GM12872 (cell line): ENCODE data around the gene TRABD2A.

ENCODE experiments used
- TF ChIP-seq, protein P1 (sequence below): IDR thresholded peaks from 3 replicates; pipeline ENCODE4 v1.5.1; 2011; ENCODE audit warnings: low read depth, mild to moderate bottlenecking, low read length, moderate library complexity; ENCODE audit not compliant: insufficient read depth

TRABD2A gene

DNA sequence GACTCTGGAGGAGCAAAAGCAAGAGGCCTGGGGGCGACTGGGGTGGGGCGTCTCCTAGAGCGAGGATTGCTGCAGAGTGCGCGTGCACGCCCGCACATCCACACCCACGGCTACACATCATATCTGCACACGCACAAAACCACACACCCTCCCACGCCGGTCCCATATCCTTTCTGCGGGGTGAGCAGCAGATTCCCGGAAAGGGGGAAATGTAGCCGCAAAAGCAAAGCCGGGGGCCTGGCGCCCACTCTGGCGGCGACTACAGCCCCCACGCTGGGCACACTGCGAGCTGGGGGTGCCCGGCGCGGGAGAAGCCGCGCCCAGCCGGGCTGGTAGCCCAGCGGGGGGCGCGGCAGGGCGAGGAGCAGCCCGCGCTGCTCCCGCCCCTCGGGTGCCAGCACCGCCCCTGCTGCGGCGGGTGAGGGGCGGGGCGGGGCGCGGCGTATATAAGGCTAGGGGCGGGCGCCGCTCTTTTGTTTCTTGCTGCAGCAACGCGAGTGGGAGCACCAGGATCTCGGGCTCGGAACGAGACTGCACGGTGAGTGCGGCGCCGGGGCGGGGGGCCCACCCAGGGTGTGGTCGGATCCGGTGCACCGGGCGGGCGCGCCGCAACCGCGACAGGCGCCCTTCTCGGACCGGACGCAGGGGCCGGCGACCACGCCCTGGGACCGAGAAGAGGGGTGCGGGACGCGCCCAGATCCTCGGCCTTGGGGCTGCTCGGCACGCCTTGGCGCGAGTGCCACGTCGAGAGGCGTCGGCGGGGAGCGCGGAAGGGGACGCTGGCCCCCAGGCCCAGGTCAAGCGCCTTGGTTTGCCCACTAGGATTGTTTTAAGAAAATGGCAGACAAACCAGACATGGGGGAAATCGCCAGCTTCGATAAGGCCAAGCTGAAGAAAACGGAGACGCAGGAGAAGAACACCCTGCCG, 24.6 kb upstream of the TRABD2A start, which contains the start of gene TMSB10:
Gene TMSB10 (plus strand): TSS at position 476 of the 927 bp plus-strand sequence.
- TF ChIP-seq, protein P1, sequence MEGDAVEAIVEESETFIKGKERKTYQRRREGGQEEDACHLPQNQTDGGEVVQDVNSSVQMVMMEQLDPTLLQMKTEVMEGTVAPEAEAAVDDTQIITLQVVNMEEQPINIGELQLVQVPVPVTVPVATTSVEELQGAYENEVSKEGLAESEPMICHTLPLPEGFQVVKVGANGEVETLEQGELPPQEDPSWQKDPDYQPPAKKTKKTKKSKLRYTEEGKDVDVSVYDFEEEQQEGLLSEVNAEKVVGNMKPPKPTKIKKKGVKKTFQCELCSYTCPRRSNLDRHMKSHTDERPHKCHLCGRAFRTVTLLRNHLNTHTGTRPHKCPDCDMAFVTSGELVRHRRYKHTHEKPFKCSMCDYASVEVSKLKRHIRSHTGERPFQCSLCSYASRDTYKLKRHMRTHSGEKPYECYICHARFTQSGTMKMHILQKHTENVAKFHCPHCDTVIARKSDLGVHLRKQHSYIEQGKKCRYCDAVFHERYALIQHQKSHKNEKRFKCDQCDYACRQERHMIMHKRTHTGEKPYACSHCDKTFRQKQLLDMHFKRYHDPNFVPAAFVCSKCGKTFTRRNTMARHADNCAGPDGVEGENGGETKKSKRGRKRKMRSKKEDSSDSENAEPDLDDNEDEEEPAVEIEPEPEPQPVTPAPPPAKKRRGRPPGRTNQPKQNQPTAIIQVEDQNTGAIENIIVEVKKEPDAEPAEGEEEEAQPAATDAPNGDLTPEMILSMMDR: 0 out of 3 replicates have a peak, but pooled peaks have one; percentile 22

DNA sequence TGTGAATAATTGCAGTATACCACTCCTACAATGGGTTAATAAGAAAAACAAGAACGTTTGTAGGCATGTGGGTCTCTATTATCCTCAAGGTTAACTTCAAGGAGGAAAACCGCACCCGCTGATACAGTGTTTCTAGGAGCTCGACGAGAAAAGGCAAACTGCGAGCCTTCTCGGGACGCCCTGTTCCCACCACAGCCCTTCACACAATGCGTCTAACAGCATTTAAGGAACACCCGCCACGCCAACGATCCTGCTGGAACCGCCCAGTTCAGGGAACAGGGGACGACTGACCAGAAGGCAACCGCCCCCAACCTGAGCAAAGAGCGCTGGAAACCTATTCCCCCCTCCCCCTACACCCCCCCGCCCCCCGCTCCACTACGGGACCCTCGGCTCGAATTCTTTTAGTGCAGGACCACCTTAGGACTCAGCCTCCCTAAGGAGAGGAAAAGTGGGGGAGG, 23.9 kb upstream of the TRABD2A start:
- TF ChIP-seq, protein P1: no peak

DNA sequence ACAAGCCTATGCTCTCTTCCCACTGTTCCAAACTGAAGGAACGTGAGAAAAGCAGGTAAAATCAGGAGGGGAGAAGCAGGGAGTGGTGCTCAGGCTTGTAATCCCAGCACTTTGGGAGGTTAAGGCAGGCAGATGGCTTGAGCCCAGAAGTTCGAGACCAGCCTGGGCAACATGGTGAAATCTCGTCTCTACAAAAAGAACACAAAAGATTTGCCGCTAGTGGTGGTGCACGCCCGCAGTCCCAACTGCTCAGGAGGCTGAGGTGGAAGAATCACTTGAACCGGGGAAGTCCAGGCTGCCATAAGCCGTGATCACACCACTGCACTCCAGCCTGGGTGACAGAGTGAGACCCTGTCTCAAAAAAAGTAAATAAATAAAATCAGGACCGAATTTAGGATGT, 23.3 kb upstream of the TRABD2A start:
- TF ChIP-seq, protein P1: no peak

DNA sequence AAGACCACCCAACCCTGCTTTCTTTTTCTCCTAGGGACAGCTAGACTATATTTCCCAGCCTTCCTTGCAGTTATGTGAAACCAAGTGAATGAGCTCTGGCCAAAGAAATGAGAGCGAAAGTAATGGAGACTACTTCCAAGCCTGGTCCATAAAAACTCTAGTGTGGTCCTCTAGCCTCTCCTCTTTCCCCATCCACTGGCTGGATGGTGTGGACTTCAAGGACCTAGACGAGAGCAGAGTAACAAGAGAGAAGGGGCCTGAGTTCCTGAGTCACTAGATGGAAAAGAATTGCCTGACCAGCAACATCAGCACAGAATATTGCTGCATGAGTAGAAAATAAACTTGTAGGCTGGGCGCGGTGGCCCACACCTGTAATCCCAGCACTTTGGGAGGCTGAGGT, 21.6 kb upstream of the TRABD2A start:
- TF ChIP-seq, protein P1: no peak

DNA sequence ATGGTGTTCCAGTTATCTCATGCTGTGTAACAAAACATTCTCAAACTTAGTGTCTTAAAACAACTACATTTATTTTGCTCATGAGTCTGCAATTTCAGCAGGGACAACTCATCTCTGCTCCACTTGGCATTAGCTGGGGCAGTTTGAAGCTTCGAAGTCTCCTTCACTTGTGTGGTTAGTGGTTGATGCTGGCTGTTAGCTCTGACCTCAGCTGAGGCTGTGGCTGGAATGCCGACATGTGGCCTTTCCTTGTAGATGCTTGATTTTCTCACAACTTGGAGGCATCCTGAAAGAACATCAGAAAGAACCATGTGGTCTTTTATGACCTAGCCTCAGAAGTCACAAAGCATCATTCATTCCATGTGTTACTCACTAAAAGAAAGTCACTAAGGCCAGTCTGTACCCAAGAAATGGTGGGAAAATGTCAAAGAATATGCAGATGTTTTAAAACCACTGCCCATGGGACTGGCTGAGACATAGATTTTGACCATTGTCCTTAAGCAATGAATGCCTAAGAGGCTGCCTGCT, 20.8 kb upstream of the TRABD2A start:
- TF ChIP-seq, protein P1: no peak

DNA sequence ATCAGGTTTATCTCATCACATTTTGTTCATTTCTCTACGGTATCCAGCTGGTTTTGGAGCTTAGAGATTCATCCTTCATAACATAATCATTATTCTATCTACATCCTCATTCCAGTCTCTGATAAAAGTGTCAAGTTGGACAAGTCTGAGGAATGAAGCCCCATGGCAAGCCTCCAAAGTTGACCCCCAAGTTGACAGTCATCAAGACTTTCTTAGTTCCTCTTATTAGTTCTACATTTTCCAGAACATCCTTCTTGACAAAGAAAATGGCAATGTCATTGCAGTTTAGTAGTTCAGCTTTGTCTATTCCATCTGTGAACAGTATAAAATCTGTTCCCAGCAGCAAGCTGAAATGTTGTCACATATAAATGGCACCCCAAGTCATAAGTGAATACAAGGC, 20.1 kb upstream of the TRABD2A start:
- TF ChIP-seq, protein P1: no peak

DNA sequence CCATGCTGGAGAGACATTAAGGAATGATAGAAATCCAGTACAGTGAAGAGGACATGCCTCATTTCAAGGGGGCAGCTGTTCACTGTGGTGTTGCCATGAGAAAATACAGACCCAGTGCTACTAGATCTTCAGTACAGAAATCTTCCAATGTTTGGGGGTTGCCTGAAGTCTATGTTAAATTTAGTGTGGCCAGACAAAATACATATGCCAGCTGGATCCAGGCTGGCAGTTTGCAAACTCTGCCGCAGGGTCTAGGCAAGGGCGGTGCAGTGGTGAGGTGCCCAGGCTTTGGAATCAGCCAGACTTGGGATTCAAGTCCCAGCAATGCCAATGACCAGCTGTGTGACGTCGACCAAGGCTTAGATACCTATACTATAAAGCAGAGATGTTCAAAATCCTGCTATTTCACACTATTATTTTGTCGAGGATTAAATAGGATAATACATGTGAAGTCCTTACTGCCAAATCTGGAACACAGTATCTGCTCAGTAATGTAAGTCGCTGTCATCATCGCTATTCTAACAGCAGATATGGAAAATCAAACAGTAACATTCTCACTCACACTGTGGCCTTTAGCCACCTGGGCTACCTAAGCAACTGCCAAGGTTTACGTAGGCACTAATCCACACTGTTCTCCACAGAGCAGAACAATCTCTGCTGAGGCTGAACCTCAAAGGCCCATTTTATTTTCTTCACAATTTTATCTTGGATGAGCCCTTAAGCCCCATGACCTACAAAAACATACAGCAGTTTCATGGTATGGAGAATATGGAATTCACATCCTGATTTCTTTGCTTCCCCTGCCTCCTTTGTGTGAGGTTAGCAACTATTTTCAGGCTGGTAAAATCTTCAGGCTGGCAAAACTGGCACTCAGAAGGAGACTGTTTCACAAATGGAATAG, 18.7 kb upstream of the TRABD2A start:
- TF ChIP-seq, protein P1: no peak
